ENCODE results near the gene PRR5. TPM values are rescaled to one million over a fixed set of nuclear protein-coding genes. Genes with fewer than 3 reads are reported as not detected.

Gene PRR5
- total and polyA plus RNA-seq, 2 donors (not counting 1 experiment from before 2014, with no cell fraction given), result 18.4 to 36.1 TPM

GRCh38 chr22:44721213-44721612 lies 19.2 kb downstream of the PRR5 start:
- intact Hi-C loops (cut with micrococcal nuclease), result no loop called here
- Mint-ChIP-seq H3K4me1 (peaks cover 14% of the 10 kb centered on the region), H3K4me3 (no peak overlapping the region), H3K9me3 (ENCODE audit: insufficient read depth) (no peaks in the 10 kb centered on the region), H3K27ac (no peak overlapping the region), H3K27me3 (no peaks in the 10 kb centered on the region)
- Histone ChIP-seq H3K4me2 (replicated peaks; ENCODE audit: low read depth, low read length, poor library complexity, severe bottlenecking) (no peak overlapping the region), H4K20me1 (ENCODE audit: control insufficient read depth, insufficient read depth, low read length, poor library complexity, severe bottlenecking) (no peaks in the 10 kb centered on the region), H3K9me3 (ENCODE audit: control extremely low read depth in 1 of 3, control insufficient read depth in 2 of 3, insufficient read depth in 1 of 3, low read length in 2 of 3) (no peaks in the 10 kb centered on the region), H3K4me1 (ENCODE audit: control insufficient read depth in 2 of 2, insufficient read depth in 2 of 2, low read length in 2 of 2) (peaks cover 0 to 15% of the 10 kb centered on the region in 2 donors), H3K27me3 (replicated peaks in 1 of 4; ENCODE audit: control extremely low read depth in 1 of 4, control insufficient read depth in 3 of 4, insufficient read depth in 4 of 4, low read length in 3 of 4) (no peaks in the 10 kb centered on the region), H3K79me2 (ENCODE audit: control insufficient read depth, insufficient read depth, low read length) (peaks cover 3% of the 10 kb centered on the region), H3K36me3 (replicated peaks in 1 of 2; ENCODE audit: control extremely low read depth in 1 of 2, control insufficient read depth in 1 of 2, extremely low read depth in 1 of 2, insufficient read depth in 2 of 2, low read length in 1 of 2) (peaks cover 0 to 9% of the 10 kb centered on the region in 2 experiments), H3K4me3 (ENCODE audit: control extremely low read depth in 1 of 5, extremely low read depth in 1 of 5, insufficient read depth in 1 of 5, low read depth in 2 of 5, low read length in 4 of 5) (no peak overlapping the region), H3K27ac (ENCODE audit: low read length in 2 of 2) (no peak overlapping the region), H2AFZ (ENCODE audit: insufficient read depth, low read depth, low read length, poor library complexity, severe bottlenecking) (no peak overlapping the region), H3K9ac (ENCODE audit: low read length) (no peak overlapping the region)
- DNase-seq (no peak), ATAC-seq (ENCODE audit: low read depth) (no peak)
- 79% methylated on average over 6 of the region's 7 CpGs for WGBS (ENCODE audit: insufficient coverage)
- TF ChIP-seq EZH2 (IDR thresholded peaks at IDR 0.05; ENCODE audit: borderline replicate concordance, insufficient read depth, low read depth, low read length, poor library complexity, severe bottlenecking) (no peak), CTCF (IDR thresholded peaks at IDR 0.05) (no peak)
- ChIA-PET POLR2A (no interaction called here), CTCF (no interaction called here)

GRCh38 chr22:44722611-44723010 lies 20.6 kb downstream of the PRR5 start:
- ChIA-PET CTCF (interaction anchor here (1.3 kb wide), 1 partner anchor 25 kb away, joined by 4 read pairs; no protein-coding TSS in a partner anchor), POLR2A (interaction anchor here (0.8 kb wide), 1 partner anchor 10 kb away, joined by 3 read pairs; no protein-coding TSS in a partner anchor)
- H3K4me1 ChIP-seq (ENCODE audit: control insufficient read depth in 2 of 2, insufficient read depth in 2 of 2, low read length in 2 of 2), result peaks cover 0 to 15% of the 10 kb centered on the region in 2 donors
- no peak overlapping the region for H3K27ac ChIP-seq (ENCODE audit: low read length in 2 of 2)
- H3K27ac Mint-ChIP-seq, result no peak overlapping the region
- intact Hi-C loops (cut with micrococcal nuclease), result no loop called here
- TF ChIP-seq EZH2 (IDR thresholded peaks at IDR 0.05; ENCODE audit: borderline replicate concordance, insufficient read depth, low read depth, low read length, poor library complexity, severe bottlenecking) (no peak), CTCF (IDR thresholded peaks at IDR 0.05) (no peak)
- H3K4me2 ChIP-seq (replicated peaks; ENCODE audit: low read depth, low read length, poor library complexity, severe bottlenecking), result no peak overlapping the region
- 100% methylated on average over 1 of the region's 2 CpGs for WGBS (ENCODE audit: insufficient coverage)
- H3K27me3 Mint-ChIP-seq, result no peaks in the 10 kb centered on the region
- no peak overlapping the region for H3K4me3 Mint-ChIP-seq
- no peak overlapping the region for H2AFZ ChIP-seq (ENCODE audit: insufficient read depth, low read depth, low read length, poor library complexity, severe bottlenecking)
- H3K9ac ChIP-seq (ENCODE audit: low read length), result no peak overlapping the region
- H3K9me3 Mint-ChIP-seq (ENCODE audit: insufficient read depth), result no peaks in the 10 kb centered on the region
- no peaks in the 10 kb centered on the region for H3K9me3 ChIP-seq (ENCODE audit: control extremely low read depth in 1 of 3, control insufficient read depth in 2 of 3, insufficient read depth in 1 of 3, low read length in 2 of 3)
- peaks cover 3% of the 10 kb centered on the region for H3K79me2 ChIP-seq (ENCODE audit: control insufficient read depth, insufficient read depth, low read length)
- no peak overlapping the region for H3K4me3 ChIP-seq (ENCODE audit: control extremely low read depth in 1 of 5, extremely low read depth in 1 of 5, insufficient read depth in 1 of 5, low read depth in 2 of 5, low read length in 4 of 5)
- no peaks in the 10 kb centered on the region for H4K20me1 ChIP-seq (ENCODE audit: control insufficient read depth, insufficient read depth, low read length, poor library complexity, severe bottlenecking)
- ATAC-seq (ENCODE audit: low read depth) (no peak), DNase-seq (no peak)
- H3K27me3 ChIP-seq (replicated peaks in 1 of 4; ENCODE audit: control extremely low read depth in 1 of 4, control insufficient read depth in 3 of 4, insufficient read depth in 4 of 4, low read length in 3 of 4), result no peaks in the 10 kb centered on the region
- H3K4me1 Mint-ChIP-seq, result peaks cover 14% of the 10 kb centered on the region
- H3K36me3 ChIP-seq (replicated peaks in 1 of 2; ENCODE audit: control extremely low read depth in 1 of 2, control insufficient read depth in 1 of 2, extremely low read depth in 1 of 2, insufficient read depth in 2 of 2, low read length in 1 of 2), result peaks cover 0 to 10% of the 10 kb centered on the region in 2 experiments

All from B cell (primary cell).